H1 (cell line): ENCODE measurements around the gene PDCD5.

Source experiments
- CTCF ChIP-seq, 3 experiments: IDR thresholded peaks; 1 replicate in 2 of 3; 2 replicates in 1 of 3; pipeline versions ENCODE4 v1.5.1 to v1.6.1; 2011; ENCODE audit warnings: low read length in 3 of 3, mild to moderate bottlenecking in 3 of 3, inconsistent platforms in 2 of 3, low read depth in 1 of 3, moderate library complexity in 1 of 3; ENCODE audit not compliant: insufficient read depth in 1 of 3; ENCODE audit errors: control extremely low read depth in 1 of 3
- EZH2 ChIP-seq: fragments of 200-600 bp; sonication (generic); IDR thresholded peaks from 2 replicates; pipeline ENCODE4 v1.7.1; 2012; ENCODE audit warnings: low read depth, mild to moderate bottlenecking, moderate library complexity, low read length, inconsistent platforms; ENCODE audit not compliant: severe bottlenecking
- KDM1A ChIP-seq: fragments of 200-600, 300-600 bp; sonication (generic); IDR thresholded peaks from 2 replicates; pipeline ENCODE4 v1.7.1; 2016; ENCODE audit warnings: mild to moderate bottlenecking, low read length, borderline replicate concordance
- KDM4A ChIP-seq: IDR thresholded peaks from one replicate; pipeline ENCODE4 v1.7.1; 2012; ENCODE audit warnings: low read depth, mild to moderate bottlenecking, moderate library complexity, low read length, inconsistent platforms; ENCODE audit not compliant: severe bottlenecking

- TF ChIP-seq CTCF (IDR thresholded peaks at IDR 0.05; ENCODE audit: control extremely low read depth in 1 of 3, insufficient read depth in 1 of 3, low read depth in 1 of 3, low read length in 3 of 3) (no peak), EZH2 (no peak), KDM4A (no peak), KDM1A (no peak)
Measured at GRCh38 chr19:32615569-32615968, 34.6 kb downstream of the PDCD5 start.
